Astrocyte (in vitro differentiated cells and primary cell): ENCODE data around the gene CLHC1. TPM values are rescaled to one million over a fixed set of nuclear protein-coding genes. Genes with fewer than 3 reads are reported as not detected.

ENCODE experiments used
- DNase-seq: peaks from one replicate; pipeline ENCODE4 v3.0.0-alpha.2; 2010; ENCODE audit warnings: low read depth
- FAIRE-seq: peaks from 2 replicates; lab custom pipeline; 2011; peaks lifted over from hg19 to GRCh38; lab: Jason Lieb, UNC
- H2AFZ ChIP-seq: 2 replicates; pipeline ENCODE4 v1.6.0; 2012; ENCODE audit warnings: low read depth, low read length, inconsistent platforms
- H3K27ac ChIP-seq: 2 replicates; pipeline ENCODE4 v1.5.1; 2011; ENCODE audit warnings: low read depth, low read length, inconsistent platforms
- H3K27me3 ChIP-seq: 2 replicates; pipeline ENCODE4 v1.6.0; 2011; ENCODE audit warnings: low read length, inconsistent platforms; ENCODE audit not compliant: insufficient read depth
- H3K36me3 ChIP-seq: 2 replicates; pipeline ENCODE4 v1.5.1; 2011; ENCODE audit warnings: low read length, inconsistent platforms; ENCODE audit not compliant: insufficient read depth
- H3K4me1 ChIP-seq: 2 replicates; pipeline ENCODE4 v1.5.1; 2011; ENCODE audit warnings: low read length, inconsistent platforms; ENCODE audit not compliant: insufficient read depth
- H3K4me2 ChIP-seq: 2 replicates; pipeline ENCODE4 v1.6.0; 2012; ENCODE audit warnings: low read length, inconsistent platforms
- H3K4me3 ChIP-seq: 2 replicates; pipeline ENCODE4 v1.5.1; 2011; ENCODE audit warnings: low read depth, mild to moderate bottlenecking, low read length, inconsistent platforms; ENCODE audit not compliant: insufficient read depth
- H3K79me2 ChIP-seq: 2 replicates; pipeline ENCODE4 v1.6.0; 2012; ENCODE audit warnings: mild to moderate bottlenecking, low read length, inconsistent platforms; ENCODE audit not compliant: insufficient read depth
- H3K9ac ChIP-seq: 2 replicates; pipeline ENCODE4 v1.6.0; 2012; ENCODE audit warnings: mild to moderate bottlenecking, low read length, inconsistent platforms
- H3K9me3 ChIP-seq: 2 replicates; pipeline ENCODE4 v1.5.1; 2012; ENCODE audit warnings: low read depth, mild to moderate bottlenecking, low read length, inconsistent platforms; ENCODE audit not compliant: insufficient read depth
- H4K20me1 ChIP-seq: 2 replicates; pipeline ENCODE4 v1.6.0; 2012; ENCODE audit warnings: low read length, inconsistent platforms; ENCODE audit not compliant: insufficient read depth
- H3K27ac Mint-ChIP-seq: one replicate; pipeline ENCODE4 v1.8.0; 2021; ENCODE audit warnings: mild to moderate bottlenecking, mixed read lengths; ENCODE audit not compliant: unreplicated experiment
- H3K27me3 Mint-ChIP-seq: one replicate; pipeline ENCODE4 v1.8.0; 2021; ENCODE audit warnings: low read depth, mixed read lengths; ENCODE audit not compliant: unreplicated experiment
- H3K36me3 Mint-ChIP-seq: one replicate; pipeline ENCODE4 v1.8.0; 2021; ENCODE audit warnings: low read depth, mixed read lengths; ENCODE audit not compliant: unreplicated experiment
- H3K4me1 Mint-ChIP-seq: one replicate; pipeline ENCODE4 v1.8.0; 2021; ENCODE audit warnings: low read depth, mixed read lengths; ENCODE audit not compliant: unreplicated experiment
- H3K4me3 Mint-ChIP-seq: one replicate; pipeline ENCODE4 v1.8.0; 2021; ENCODE audit warnings: mild to moderate bottlenecking, moderate library complexity, mixed read lengths; ENCODE audit not compliant: unreplicated experiment
- H3K9me3 Mint-ChIP-seq: one replicate; pipeline ENCODE4 v1.8.0; 2021; ENCODE audit warnings: mild to moderate bottlenecking, mixed read lengths; ENCODE audit not compliant: unreplicated experiment
- EZH2 ChIP-seq: IDR thresholded peaks from 2 replicates; pipeline ENCODE4 v1.6.1; 2012; ENCODE audit warnings: mild to moderate bottlenecking, low read length, inconsistent platforms; ENCODE audit not compliant: insufficient read depth
- total RNA-seq: library from RNA; stranded (reverse); gene quantifications from 2 replicates; pipeline ENCODE4 v1.2.1, GENCODE V29; 2021
- TF ChIP-seq, protein P1 (sequence below): IDR thresholded peaks from 2 replicates; pipeline ENCODE4 v1.5.1; 2011; ENCODE audit warnings: low read depth, mild to moderate bottlenecking, inconsistent platforms, low read length, moderate library complexity; ENCODE audit not compliant: insufficient read depth

The CLHC1 gene
- total RNA-seq, 1 donor from 2014 or later: 17.5 TPM

DNA sequence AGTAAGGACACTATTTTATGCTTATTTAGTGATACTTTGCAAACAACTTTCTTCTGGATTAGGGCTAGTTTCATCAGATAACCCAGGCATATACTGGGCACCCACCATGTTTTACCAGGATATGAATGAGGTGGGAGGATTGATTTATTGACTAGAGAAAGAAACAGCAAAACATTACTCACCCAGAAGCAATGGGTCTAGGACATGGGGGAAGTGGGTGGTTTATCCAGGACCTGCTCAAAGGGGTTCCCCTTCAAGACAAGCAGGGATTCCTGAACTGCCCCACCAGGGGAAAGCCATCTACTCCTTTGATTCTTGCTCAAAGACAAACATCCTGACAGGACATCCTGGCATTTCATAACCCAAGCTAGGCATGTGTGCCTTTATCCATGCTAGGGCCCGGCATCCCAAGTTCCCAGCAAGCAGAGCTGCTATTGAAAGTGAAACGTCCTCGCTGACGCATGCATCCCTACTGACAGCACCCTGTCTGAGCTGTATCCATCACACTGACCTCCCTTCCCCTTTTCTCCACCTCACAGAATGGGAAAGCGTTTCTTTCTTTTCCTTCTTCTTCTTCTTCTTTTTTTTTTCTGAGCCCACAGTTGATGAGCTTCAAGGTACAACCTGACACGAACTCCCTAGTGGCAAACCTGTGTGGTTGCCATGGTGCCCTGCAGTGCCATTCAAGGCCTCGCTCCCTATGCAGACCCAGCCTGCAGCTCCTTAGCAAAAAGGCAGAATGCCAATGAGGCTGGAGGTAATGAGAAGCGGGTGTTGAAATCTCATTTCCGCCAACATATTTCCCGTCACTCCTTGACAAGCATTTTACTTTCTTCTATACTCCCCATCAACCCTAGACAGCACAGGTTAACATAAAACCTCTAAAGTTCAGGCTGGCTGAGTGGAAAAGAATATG lies 70.5 kb downstream of the CLHC1 start:
- no peaks in the 10 kb centered on the region for H3K9me3 Mint-ChIP-seq
- H2AFZ ChIP-seq: no peak overlapping the region
- DNase-seq: no peak
- TF ChIP-seq, protein P1, sequence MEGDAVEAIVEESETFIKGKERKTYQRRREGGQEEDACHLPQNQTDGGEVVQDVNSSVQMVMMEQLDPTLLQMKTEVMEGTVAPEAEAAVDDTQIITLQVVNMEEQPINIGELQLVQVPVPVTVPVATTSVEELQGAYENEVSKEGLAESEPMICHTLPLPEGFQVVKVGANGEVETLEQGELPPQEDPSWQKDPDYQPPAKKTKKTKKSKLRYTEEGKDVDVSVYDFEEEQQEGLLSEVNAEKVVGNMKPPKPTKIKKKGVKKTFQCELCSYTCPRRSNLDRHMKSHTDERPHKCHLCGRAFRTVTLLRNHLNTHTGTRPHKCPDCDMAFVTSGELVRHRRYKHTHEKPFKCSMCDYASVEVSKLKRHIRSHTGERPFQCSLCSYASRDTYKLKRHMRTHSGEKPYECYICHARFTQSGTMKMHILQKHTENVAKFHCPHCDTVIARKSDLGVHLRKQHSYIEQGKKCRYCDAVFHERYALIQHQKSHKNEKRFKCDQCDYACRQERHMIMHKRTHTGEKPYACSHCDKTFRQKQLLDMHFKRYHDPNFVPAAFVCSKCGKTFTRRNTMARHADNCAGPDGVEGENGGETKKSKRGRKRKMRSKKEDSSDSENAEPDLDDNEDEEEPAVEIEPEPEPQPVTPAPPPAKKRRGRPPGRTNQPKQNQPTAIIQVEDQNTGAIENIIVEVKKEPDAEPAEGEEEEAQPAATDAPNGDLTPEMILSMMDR: no peak
- no peak for TF ChIP-seq EZH2
- H3K27me3 Mint-ChIP-seq: no peaks in the 10 kb centered on the region
- H3K4me1 ChIP-seq: peaks cover 59% of the 10 kb centered on the region
- peak overlapping the region; percentile 31 for H3K4me2 ChIP-seq
- H3K36me3 ChIP-seq: no peaks in the 10 kb centered on the region
- no peaks in the 10 kb centered on the region for H3K36me3 Mint-ChIP-seq
- H3K9me3 ChIP-seq: no peaks in the 10 kb centered on the region
- H3K27me3 ChIP-seq: no peaks in the 10 kb centered on the region
- no peak for FAIRE-seq
- no peaks in the 10 kb centered on the region for H4K20me1 ChIP-seq
- peak overlapping the region; percentile 2 for H3K27ac Mint-ChIP-seq
- H3K4me3 ChIP-seq: no peak overlapping the region
- peak overlapping the region; percentile 67 for H3K4me3 Mint-ChIP-seq
- H3K9ac ChIP-seq: no peak overlapping the region
- peaks cover 56% of the 10 kb centered on the region for H3K4me1 Mint-ChIP-seq
- no peak overlapping the region for H3K27ac ChIP-seq
- no peaks in the 10 kb centered on the region for H3K79me2 ChIP-seq

DNA sequence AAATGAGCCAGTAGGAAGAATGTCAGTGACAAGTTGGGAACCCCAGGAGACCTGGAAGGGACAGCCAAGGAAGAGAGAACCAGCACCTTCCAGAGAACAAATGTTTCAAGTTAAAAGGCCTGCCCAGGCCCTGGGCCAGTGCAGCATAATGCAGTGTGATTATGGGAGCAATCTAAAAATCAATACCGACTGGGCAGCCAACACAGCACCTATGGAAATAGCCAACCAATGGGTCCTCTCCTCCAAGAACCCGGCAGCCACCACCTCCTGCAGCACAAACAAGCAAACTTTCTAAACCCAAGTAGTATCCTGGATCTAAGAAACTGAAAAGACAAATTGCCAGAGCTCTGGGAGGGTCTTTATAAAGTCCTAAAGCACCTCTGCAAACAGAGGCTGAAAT lies 71.7 kb downstream of the CLHC1 start:
- no peak for TF ChIP-seq EZH2
- TF ChIP-seq, protein P1: no peak
- Mint-ChIP-seq H3K9me3 (no peaks in the 10 kb centered on the region), H3K4me3 (no peak overlapping the region), H3K36me3 (no peaks in the 10 kb centered on the region), H3K4me1 (peaks cover 57% of the 10 kb centered on the region), H3K27ac (no peak overlapping the region), H3K27me3 (no peaks in the 10 kb centered on the region)
- Histone ChIP-seq H3K36me3 (no peaks in the 10 kb centered on the region), H3K27ac (no peak overlapping the region), H3K79me2 (no peaks in the 10 kb centered on the region), H3K9me3 (no peaks in the 10 kb centered on the region), H4K20me1 (no peaks in the 10 kb centered on the region), H3K9ac (no peak overlapping the region), H2AFZ (no peak overlapping the region), H3K4me1 (peaks cover 64% of the 10 kb centered on the region), H3K27me3 (no peaks in the 10 kb centered on the region), H3K4me2 (no peak overlapping the region), H3K4me3 (no peak overlapping the region)
- DNase-seq (no peak), FAIRE-seq (no peak)

DNA sequence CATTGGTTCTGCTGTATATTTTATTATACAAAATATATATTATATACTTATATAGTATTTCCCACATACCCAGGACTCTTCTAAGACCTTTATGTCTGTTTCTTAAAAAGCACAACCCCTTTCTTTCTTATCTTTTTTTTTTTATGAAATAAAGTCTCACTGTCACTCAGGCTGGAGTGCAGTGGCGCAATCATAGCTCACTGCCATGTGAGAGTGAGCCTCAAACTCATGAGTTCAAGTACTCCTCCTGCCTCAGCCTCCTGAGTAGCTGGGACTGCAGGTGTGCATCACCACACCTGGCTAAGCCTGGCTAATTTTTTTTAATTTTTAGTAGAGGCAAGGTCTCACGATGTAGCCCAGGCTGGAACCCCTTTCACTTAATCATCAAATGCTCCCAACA lies 72.3 kb downstream of the CLHC1 start:
- peaks cover 66% of the 10 kb centered on the region for H3K4me1 ChIP-seq
- no peak for FAIRE-seq

More for the DNA sequence above, 72.3 kb downstream of the CLHC1 start:
- TF ChIP-seq EZH2: no peak
- TF ChIP-seq, protein P1: no peak
- Histone ChIP-seq H3K9ac (no peak overlapping the region), H3K4me2 (no peak overlapping the region), H2AFZ (no peak overlapping the region), H4K20me1 (no peaks in the 10 kb centered on the region), H3K9me3 (no peaks in the 10 kb centered on the region), H3K79me2 (no peaks in the 10 kb centered on the region), H3K36me3 (no peaks in the 10 kb centered on the region), H3K27ac (no peak overlapping the region), H3K27me3 (no peaks in the 10 kb centered on the region), H3K4me3 (no peak overlapping the region)
- DNase-seq: no peak
- no peaks in the 10 kb centered on the region for H3K27me3 Mint-ChIP-seq
- no peaks in the 10 kb centered on the region for H3K9me3 Mint-ChIP-seq
- no peak overlapping the region for H3K4me3 Mint-ChIP-seq
- no peak overlapping the region for H3K27ac Mint-ChIP-seq
- H3K36me3 Mint-ChIP-seq: no peaks in the 10 kb centered on the region
- peaks cover 57% of the 10 kb centered on the region for H3K4me1 Mint-ChIP-seq
